NCI-H146 (cell line): Measurements from ENCODE around the gene SF3A1.
"Not testable (repeated sequence)": the region's sequence is repeated elsewhere in the genome, so short reads cannot be mapped to it uniquely, and the experiment has no call there.

ENCODE experiments used
- DNase-seq: peaks from one replicate; lab custom pipeline; 2025; lab: John Stamatoyannopoulos, UW

The SF3A1 gene, protein sequence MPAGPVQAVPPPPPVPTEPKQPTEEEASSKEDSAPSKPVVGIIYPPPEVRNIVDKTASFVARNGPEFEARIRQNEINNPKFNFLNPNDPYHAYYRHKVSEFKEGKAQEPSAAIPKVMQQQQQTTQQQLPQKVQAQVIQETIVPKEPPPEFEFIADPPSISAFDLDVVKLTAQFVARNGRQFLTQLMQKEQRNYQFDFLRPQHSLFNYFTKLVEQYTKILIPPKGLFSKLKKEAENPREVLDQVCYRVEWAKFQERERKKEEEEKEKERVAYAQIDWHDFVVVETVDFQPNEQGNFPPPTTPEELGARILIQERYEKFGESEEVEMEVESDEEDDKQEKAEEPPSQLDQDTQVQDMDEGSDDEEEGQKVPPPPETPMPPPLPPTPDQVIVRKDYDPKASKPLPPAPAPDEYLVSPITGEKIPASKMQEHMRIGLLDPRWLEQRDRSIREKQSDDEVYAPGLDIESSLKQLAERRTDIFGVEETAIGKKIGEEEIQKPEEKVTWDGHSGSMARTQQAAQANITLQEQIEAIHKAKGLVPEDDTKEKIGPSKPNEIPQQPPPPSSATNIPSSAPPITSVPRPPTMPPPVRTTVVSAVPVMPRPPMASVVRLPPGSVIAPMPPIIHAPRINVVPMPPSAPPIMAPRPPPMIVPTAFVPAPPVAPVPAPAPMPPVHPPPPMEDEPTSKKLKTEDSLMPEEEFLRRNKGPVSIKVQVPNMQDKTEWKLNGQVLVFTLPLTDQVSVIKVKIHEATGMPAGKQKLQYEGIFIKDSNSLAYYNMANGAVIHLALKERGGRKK

DNA sequence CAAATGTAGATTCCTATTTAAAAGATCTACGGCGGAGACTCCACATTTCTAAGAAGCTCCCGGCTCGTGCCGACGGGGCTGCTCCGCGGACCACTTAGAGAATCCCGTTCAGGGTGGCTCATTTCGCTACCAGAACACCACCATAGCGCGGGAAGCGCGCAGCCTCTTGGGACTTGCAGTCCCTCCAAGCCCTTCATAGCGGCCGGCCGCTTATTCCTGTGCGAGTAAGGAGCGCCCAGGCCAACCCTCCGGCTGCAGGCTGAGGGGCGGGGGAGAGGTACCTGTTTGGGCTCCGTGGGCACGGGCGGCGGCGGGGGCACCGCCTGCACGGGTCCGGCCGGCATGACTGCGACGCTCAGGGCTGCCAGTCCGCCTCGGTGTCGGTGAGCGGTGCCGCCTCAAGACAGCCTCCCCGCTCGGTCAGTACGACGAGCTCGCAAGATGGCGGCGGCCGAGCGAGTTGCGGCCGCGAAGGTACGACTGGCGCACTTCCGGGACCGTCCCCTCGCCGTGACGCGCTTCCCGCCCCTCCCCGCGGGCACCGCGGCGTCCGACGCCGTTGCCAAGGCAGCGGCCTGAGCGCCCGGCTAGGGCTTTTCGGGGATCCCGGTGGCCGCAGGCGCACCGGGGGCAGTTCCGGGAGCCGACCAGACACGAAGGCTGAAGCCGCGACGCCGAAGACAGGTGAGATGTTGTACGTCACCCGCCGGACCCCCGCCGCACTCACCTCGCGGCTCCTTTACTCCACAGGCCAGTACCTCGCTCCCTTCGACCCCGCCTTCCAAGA lies at the start of gene SF3A1, which contains the start of gene CCDC157:
TSS of gene SF3A1 (minus strand) at position 446 of the 787 bp plus-strand sequence. CDS start at position 344, 102 bp downstream.
TSS of gene CCDC157 (plus strand) at position 559 of the 787 bp plus-strand sequence. CDS start 8,994 bp downstream, outside the sequence.
- DNase-seq: peak; percentile 81

DNA sequence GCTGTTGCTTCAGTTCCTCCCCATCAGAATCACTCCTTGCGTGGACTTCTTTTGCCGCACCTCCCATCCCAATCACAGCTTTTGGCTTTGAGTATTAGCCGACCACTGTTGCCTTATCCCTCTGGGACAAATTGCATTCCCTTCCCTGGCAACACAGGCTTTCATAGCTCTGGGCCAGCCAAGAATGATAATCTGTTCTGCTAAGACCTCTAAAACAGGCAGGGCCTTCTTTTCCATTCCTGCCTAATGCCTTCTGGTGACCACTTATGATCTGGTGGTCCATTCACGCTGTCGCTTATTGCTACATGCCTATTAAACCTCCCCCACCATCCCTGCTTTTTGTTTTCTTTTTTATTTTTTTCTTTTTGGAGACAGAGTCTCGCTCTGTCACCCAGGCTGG lies 49.7 kb upstream of the SF3A1 start:
- no peak for DNase-seq

DNA sequence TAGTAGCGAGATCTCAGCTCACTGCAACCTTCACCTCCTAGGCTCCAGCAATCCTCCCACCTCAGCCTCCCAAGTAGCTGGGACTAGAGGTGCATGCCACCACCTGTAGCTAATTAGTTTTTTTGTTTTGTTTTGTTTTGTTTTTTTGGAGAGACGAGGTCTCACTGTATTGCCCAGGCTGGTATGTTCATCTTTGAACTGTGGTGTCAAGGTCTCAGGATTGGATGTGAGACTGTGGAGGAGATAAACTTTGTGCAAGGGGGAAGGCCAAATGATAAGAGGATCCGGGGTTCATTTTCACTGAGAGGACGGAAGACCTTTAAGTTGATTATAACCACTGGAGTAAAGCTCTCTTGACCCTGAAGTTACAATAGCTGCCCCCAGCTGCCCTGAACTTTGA lies 49.0 kb upstream of the SF3A1 start:
- DNase-seq: no peak

DNA sequence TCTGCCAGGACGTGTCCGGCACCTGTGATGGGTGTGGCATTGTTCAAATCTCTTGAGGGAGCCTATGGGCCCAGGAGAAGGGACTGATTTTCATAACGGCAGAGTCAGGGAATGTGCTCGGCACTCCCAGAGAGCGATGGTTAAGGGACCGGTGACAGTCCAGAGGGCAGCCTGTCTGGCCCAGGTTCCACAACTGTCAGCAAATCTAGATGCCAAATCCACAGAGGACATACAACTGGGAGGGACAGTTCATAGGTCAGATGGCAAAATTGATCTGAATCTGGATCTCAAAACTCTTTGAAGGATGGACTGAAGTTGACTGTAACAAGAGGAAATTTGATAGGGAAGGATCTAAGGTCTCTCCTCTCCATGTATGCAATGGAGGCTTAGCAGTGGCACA lies 47.6 kb upstream of the SF3A1 start:
- DNase-seq: no peak

DNA sequence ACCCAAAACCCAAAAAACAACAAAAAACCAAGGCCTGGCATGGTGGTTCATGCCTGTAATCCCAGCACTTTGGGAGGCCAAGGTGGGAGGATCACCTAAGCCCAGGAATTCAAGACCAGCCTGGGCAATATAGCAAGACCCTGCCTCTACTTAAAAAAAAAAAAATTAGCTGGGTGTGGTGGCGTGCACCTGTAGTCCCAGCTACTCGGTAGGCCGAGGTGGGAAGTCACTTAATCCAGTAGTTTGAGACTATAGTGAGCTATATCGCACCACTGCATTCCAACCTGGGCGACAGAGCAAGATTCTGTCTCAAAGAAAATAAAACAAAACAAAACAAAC lies 46.0 kb upstream of the SF3A1 start:
- not testable (repeated sequence) for DNase-seq

DNA sequence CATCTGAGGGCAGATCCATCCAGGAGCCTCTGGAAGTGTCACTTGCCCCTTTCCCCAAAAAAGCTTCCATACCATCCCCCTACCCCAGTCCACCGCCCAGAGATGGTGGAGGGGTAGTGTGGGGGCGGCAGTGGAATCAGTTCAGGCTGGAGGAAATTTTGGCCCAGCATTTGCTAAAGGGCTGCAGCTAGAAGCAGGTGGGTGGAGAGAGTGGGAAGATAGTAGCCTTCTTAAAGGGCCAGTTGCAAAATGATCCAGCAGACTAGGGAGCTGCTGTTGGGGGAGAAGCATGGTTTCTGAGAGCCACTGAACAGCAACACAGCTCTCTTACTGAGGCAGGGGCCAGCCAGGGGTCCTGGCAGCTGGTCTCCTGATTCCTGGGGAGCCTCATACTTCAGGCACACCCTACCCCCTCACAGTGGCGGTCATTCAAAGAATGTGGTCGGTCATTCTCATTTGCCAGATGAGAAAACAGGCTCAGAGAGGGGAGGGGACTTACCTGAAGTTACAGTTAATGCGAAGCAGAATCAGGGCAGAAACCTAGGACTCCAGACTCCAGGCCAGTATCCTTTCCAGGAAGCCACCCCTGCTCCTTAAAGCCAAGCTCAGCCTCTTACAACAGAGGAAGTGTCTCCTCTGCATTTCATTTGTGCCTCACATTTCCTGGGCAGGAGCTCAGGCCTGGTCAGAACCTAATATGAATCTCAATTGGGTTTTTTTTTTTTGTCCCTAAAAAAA lies 45.5 kb upstream of the SF3A1 start:
- DNase-seq: no peak

DNA sequence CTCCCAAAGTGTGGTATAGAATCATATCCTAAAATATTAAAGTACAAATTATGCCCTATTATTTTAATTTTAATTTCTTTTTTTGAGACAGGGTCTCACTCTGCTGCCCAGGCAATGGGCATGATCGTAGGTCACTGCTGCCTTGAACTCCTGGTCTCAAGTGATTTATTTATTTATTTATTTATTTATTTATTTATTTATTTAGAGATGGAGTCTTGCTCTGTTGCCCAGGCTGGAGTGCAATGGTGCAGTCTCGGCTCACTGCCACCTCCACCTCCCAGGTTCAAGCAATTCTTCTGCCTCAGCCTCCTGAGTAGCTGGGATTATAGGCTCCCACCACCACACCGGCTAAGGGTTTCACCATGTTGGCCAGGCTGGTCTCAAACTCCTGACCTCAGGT lies 44.3 kb upstream of the SF3A1 start:
- not testable (repeated sequence) for DNase-seq

DNA sequence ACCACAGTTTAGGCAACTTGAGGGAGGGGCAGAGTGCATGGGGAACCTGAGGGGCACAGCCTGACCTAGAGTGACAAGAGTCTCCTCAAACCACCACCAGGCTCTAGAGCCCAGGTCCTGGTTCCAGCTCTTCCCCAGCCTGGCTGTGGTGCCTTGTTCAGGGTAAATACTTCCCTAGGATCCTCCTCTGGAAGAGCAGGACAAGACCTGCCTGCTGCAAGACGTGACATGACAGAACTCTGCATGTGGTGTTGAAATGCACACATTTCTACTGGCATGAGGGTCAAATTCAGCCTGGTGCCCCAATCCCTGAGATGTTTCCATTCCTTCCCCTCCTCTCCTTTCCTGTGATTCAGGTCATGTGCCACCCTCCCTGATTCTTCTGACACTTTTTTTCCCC lies 43.5 kb upstream of the SF3A1 start:
- no peak for DNase-seq

DNA sequence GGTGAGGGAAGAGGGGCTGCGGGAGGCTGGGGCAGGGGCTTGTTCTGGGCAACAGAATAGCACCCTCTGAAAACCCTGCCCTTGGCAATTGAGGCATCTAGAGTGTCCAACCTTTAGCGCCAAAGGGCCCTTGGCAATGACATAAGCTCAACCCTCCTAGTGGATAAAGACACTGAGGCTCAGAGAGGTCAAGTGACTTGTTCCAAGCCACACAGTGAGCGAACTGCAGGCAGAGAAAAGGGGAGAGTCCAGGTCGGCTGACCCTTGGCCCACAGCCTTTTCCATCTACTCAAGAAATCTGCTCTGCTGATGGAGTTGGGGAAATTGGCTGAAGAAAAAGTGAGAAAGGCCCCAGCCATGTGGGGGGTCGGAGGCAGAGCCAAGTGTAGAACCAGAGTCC lies 43.0 kb upstream of the SF3A1 start:
- DNase-seq: no peak

DNA sequence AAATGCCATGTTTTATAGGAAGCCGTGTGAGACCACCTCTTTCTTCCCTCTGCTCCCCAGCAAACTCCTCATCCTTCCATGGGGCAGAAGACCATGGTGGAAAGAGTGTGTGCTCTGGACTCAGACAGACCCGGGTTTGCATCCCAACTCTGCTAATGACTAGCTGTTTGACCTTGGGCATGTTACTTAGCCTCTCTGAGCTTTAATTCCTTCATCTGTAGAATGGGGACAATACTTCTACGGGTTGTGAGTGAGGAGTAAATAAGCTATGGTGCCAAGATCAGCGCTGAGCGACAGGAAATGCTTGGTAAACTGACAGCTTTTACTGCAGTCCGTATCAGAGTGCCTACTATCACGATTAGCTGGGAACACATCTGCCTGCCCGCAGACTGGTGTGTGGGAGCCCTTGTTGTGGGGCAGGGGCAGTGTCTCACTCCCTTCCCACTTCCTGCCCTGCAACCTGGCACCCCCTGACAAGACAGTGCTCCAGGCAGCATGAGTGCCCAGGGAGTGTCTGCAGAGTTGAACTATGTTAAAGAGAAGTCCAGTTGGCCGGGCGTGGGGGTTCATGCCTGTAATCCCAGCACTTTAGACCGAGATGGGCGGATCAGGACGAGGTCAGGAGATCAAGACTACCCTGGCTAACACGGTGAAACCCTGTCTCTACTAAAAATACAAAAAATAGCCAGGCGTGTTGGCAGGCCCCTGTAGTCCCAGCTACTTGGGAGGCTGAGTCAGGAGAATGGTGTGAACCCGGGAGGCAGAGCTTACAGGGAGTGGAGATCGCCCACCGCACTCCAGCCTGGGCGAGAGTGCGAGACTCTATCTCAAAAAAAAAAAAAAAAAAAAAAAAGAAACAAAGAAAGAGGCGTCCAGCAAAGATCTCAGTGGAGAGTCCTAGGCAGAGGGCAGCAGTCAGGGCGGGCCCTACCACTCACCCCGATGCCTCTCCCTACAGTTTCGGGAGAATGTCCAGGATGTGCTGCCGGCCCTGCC lies 42.3 kb upstream of the SF3A1 start:
- no peak for DNase-seq

DNA sequence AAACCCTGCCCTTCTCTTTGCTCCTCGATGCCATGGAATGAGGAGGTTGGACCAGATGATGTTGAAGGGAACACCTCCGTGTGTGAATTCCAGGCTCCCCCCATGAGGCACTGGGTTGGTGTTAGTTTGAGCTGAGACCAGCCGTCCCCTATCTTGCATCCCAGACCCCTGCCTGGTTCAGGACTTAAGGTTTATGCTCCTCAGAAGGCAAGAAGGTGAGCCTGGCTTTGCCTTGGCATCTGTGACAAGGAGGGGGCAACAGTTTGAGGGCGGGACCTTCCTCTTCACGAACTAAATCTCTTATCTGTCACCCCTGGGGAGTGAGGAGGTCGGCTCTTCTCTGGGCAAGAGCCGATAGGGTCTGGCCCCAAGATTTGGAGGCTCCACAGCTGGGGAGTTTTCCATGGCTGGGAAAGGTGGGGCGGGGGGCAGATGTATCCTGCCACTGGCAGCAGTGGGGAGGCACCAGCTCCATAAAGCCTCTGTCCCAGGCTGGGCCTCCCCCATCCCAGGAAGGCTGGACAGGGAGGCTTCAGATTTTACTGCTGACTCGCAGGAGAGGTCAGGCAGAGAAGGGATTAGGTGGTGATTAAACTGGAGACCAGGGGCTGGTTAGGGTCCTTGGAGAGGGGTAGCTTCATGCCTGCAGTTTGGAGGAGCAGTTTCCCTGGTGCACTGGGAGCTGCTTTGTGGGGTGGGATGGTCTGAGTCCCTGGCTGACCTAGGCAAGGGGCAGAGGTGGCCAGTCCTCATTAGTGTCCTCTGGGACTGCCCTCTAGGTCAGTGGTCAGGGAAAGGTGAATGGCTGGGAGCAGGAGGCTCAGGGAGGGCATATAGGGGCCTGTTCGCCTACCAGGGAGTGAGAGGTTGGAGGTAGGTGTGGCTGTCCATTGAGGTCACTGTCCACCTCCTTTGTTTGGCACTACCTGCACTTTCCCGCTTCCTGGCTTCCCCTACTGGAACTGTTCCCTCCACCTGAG lies 41.3 kb upstream of the SF3A1 start:
- no peak for DNase-seq

DNA sequence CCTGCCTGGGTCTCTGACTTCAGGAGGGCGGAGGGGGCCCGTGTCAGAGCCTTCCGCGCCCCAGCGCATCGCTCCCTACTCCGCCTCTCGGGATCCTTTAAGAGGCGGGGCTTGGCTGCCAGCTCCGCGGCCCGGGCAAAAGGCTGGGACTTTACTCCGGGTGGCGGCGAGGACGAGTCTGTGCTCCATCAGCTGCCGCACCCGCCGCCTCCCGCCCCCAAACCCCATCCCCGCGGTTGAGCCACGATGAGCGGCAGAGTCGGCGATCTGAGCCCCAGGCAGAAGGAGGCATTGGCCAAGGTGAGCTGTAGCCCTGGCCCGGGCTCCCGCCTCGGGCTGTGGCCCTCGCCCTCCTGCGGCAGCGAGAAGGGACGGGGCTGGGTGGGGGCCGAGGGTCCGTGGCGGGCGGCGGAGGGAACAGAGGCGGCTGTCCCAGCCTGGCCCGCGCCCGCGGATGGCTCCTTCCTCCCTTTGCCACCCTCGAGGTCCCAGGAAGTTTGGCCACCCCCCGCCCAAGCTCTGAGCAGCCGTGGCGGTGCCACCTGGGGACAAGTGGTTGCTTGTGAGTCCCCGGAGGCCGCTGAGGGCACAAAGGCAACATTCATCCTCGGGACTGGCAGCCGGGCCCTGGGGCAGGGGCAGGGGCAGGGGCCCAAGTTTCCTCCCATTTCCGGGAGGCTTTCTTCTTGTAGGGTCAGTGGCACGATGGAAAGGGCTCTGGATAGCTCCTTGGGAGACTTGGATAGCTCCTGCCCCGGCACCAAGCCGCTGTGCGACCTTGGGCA lies 40.4 kb upstream of the SF3A1 start, which contains the start of gene SEC14L2:
TSS of gene SEC14L2 (plus strand) at position 148 of the 785 bp plus-strand sequence. CDS start at position 247, 99 bp downstream.
- peak; percentile 57 for DNase-seq

DNA sequence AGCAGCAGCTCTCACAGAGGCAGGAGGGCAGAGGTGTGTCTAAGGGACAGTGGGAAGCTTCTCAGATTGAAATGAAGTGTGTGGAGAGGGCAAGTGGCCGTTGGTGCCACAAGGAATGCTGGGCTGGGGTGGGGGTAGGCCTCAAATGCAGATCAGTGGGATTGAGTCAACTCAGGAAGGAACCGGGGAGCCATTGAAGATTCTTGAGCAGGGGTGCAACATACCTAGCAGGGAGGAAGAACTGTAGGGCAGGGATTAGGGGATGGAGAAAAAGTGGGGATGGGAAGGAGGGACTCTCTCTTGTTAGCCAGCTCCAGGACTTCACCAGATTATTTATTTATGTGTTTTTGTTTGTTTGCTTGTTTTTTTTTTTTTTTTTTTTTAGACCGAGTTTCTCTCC lies 37.2 kb upstream of the SF3A1 start:
- no peak for DNase-seq

DNA sequence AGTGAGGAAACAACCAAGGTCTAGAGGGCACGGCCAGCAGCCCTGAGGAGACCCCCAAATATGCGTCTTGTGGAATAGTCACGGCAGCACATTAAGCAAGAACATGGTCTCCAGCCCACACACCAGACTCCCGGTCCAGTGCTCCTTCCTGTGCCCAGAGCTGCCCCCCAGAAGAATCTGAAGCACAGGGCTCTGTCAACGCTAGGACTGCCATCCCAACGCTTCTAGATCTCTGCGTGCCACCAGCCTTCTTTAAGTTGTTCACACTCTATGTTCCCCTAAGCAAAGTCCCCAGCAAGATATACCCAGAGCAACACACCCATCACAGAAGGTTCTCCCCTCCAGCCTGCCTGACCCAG lies 36.6 kb upstream of the SF3A1 start:
- DNase-seq: no peak

DNA sequence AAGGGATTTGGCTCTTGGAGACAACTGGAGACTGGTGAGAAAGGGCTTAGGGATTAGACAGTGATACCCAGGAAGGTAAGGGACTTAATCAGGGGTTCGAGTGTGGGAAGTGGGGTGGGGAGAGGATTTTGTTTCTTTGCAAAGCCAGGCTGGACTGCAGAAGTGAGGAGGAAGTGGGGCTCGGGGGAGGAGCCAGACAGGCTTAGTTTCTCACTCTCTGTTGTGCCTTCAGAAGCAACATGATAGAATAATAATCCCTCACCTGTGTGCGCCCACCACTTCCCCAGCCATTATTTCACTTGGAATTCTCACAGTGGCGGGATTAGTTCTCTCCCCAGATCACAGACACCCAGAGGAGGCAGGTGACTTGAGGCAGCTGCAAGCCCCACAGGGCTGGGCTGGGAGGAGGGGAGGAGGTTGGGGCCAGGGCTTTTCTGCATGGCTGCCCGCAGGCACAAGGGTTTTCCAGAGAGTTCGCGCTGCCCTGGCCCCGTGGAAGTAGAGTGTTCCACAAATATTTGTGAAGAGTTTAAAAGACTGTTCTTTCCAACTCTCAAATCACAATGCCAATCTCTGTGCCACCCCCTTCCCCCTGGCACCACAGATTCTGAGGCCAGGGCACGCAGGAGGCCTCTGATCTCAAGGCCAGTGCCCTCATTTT lies 36.1 kb upstream of the SF3A1 start:
- DNase-seq: no peak

DNA sequence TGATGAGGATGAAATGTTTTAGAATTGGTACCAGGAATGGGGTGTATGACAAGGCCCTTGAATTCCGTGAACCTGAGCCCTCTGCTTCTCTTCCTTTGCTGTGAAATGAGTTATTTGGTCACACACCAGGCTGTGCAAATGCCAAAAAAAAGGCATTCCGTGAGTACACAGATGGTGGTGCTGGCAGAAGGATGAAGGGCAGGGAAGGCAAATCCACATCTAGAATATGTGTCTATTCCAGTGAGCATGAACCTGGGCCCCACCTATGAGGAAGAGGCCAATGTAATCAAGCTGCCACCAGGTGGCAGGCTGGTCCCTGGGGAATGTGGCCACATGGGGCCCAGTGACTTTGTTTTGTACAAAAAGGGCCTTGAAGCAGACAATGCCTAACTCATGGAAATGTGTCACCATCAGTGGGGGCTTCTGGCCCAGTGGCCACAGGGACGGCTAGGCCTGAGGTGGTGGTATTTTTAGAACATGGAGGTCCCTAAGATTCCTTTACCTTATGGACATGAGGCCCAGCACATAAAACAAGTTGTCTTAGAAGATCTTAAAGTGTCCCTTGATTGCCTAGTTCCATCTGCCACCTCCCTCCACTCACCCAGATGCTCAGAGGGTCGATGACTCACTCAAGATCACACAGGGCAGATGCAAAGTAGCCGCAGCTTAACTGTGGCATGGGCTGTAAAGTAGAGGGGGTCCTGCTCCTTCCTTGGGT lies 34.4 kb upstream of the SF3A1 start:
- DNase-seq: peak; percentile 71
